Activated T-cell treated with anti-CD3 and anti-CD28 coated beads, Interleukin-2, amount 50 U/mL, for 72 hours (primary cell): Measurements from ENCODE around the gene TRPV6. TPM values are rescaled to one million over a fixed set of nuclear protein-coding genes. Genes with fewer than 3 reads are reported as not detected.

Experiments
- ATAC-seq, 2 donors: fragments of 150-1000 bp; cut with Tn5 transposase; replicated peaks in 1 of 2; 2 replicates each; pipeline ENCODE4 v1.10.0; 2021; ENCODE audit warnings: moderate library complexity in 2 of 2, mild to moderate bottlenecking in 1 of 2
- DNase-seq, 2 donors: peaks; one replicate each; pipeline ENCODE4 v3.0.0; 2021 to 2022; ENCODE audit warnings: mixed read lengths in 1 of 2
- H3K27ac Mint-ChIP-seq: one replicate; pipeline ENCODE4 v1.8.0; 2022; ENCODE audit warnings: mild to moderate bottlenecking, moderate library complexity, mixed read lengths
- H3K27me3 Mint-ChIP-seq: one replicate; pipeline ENCODE4 v1.8.0; 2022; ENCODE audit warnings: low read depth, mixed read lengths
- H3K36me3 Mint-ChIP-seq, 2 donors: one replicate each; pipeline ENCODE4 v1.8.0; 2022; ENCODE audit warnings: mixed read lengths in 2 of 2, mild to moderate bottlenecking in 1 of 2; ENCODE audit not compliant: insufficient read depth in 2 of 2
- H3K4me1 Mint-ChIP-seq: one replicate; pipeline ENCODE4 v1.8.0; 2022; ENCODE audit warnings: low read depth, mixed read lengths
- H3K4me3 Mint-ChIP-seq, 2 donors: one replicate each; pipeline ENCODE4 v1.8.0; 2022; ENCODE audit warnings: mild to moderate bottlenecking in 2 of 2, mixed read lengths in 2 of 2, moderate library complexity in 2 of 2
- H3K9me3 Mint-ChIP-seq, 2 donors: one replicate each; pipeline ENCODE4 v1.8.0; 2022; ENCODE audit warnings: mixed read lengths in 2 of 2
- total RNA-seq, 2 donors: library from RNA; stranded (reverse); gene quantifications; one replicate each; pipeline ENCODE4 v1.2.3, GENCODE V29; 2022

The TRPV6 gene
- total RNA-seq, 2 donors from 2014 or later, result 0.05 TPM; not detected in 1

- no peak overlapping the region for H3K4me3 Mint-ChIP-seq
- H3K4me1 Mint-ChIP-seq, result peaks cover 25% of the 10 kb centered on the region
- H3K9me3 Mint-ChIP-seq, result no peaks in the 10 kb centered on the region
- peak in 1 of 2 donors; percentile 53 for ATAC-seq
- H3K27me3 Mint-ChIP-seq, result no peaks in the 10 kb centered on the region
- peak overlapping the region; percentile 3 for H3K27ac Mint-ChIP-seq
- H3K36me3 Mint-ChIP-seq, result no peaks in the 10 kb centered on the region
- no peak for DNase-seq
Measured at GRCh38 chr7:142833174-142834048, 52.1 kb downstream of the TRPV6 start.

GRCh38 chr7:142832417-142832816, 53.1 kb downstream of the TRPV6 start:
- DNase-seq (no peak), ATAC-seq (no peak)
- Mint-ChIP-seq H3K27me3 (no peaks in the 10 kb centered on the region), H3K36me3 (no peaks in the 10 kb centered on the region), H3K4me1 (peaks cover 31% of the 10 kb centered on the region), H3K9me3 (no peaks in the 10 kb centered on the region), H3K27ac (no peak overlapping the region), H3K4me3 (no peak overlapping the region)

GRCh38 chr7:142827951-142828500, 57.5 kb downstream of the TRPV6 start:
- no peak for ATAC-seq
- Mint-ChIP-seq H3K9me3 (peaks cover 0 to 6% of the 10 kb centered on the region in 2 donors), H3K27me3 (no peaks in the 10 kb centered on the region), H3K4me1 (peaks cover 11% of the 10 kb centered on the region), H3K36me3 (peaks cover 3 to 7% of the 10 kb centered on the region in 2 donors), H3K4me3 (no peak overlapping the region), H3K27ac (no peak overlapping the region)
- no peak for DNase-seq

- Mint-ChIP-seq H3K9me3 (peaks cover 0 to 9% of the 10 kb centered on the region in 2 donors), H3K27me3 (no peaks in the 10 kb centered on the region), H3K4me3 (no peak overlapping the region), H3K36me3 (peaks cover 9 to 11% of the 10 kb centered on the region in 2 donors), H3K4me1 (peaks cover 12% of the 10 kb centered on the region), H3K27ac (no peak overlapping the region)
- ATAC-seq (no peak), DNase-seq (no peak)
Measured at GRCh38 chr7:142822714-142823113, 62.8 kb downstream of the TRPV6 start.

Other genes starting within 250 kb of the TRPV6 start
- not detected for gene PRSS1, start 136.3 kb downstream of the TRPV6 start, total RNA-seq
- not detected for gene PRSS2, start 114.8 kb downstream of the TRPV6 start, total RNA-seq
- 10 to 100 TPM; 10.9 to 13.6 TPM for gene EPHB6, start 30.7 kb downstream of the TRPV6 start, total RNA-seq
- under 1 TPM in 1 of 2 donors, not detected in 1; 0.09 TPM for gene TRPV5, start 48.0 kb upstream of the TRPV6 start, total RNA-seq
- not detected for gene LLCFC1, start 53.7 kb upstream of the TRPV6 start, total RNA-seq
- gene KEL, start 76.6 kb upstream of the TRPV6 start, total RNA-seq, result 1 to 10 TPM in 1 of 2 donors, under 1 TPM in 1; 0.31 to 1.8 TPM
- under 1 TPM in 1 of 2 donors, not detected in 1; 0.32 TPM for gene OR9A2, start 141.4 kb upstream of the TRPV6 start, total RNA-seq
- gene OR6V1, start 166.6 kb upstream of the TRPV6 start, total RNA-seq, result not detected
- gene PIP, start 246.3 kb upstream of the TRPV6 start, total RNA-seq, result not detected